HTR-8/SVneo (cell line): ENCODE results near the gene ZNF69.
"Not testable (repeated sequence)": the region's sequence is repeated elsewhere in the genome, so short reads cannot be mapped to it uniquely, and the experiment has no call there.

Experiments
- DNase-seq: peaks from one replicate; pipeline ENCODE4 v3.0.0; 2011; ENCODE audit warnings: low spot score, mixed read lengths; ENCODE audit not compliant: insufficient read length
- FAIRE-seq: peaks from 2 replicates; lab custom pipeline; 2011; peaks lifted over from hg19 to GRCh38; lab: Jason Lieb, UNC

Gene ZNF69

GRCh38 chr19:11887611-11888531 is at the start of gene ZNF69:
ZNF69 (plus strand) TSS chr19:11887782; CDS start chr19:11887924, 142 bp downstream.
- FAIRE-seq (no peak), DNase-seq (peak; percentile 84)

GRCh38 chr19:11843722-11844121 is 43.9 kb upstream of the ZNF69 start:
- FAIRE-seq (no peak), DNase-seq (no peak)

GRCh38 chr19:11847615-11848014 is 40.0 kb upstream of the ZNF69 start:
- DNase-seq, FAIRE-seq: not testable (repeated sequence)

GRCh38 chr19:11848200-11848593 is 39.4 kb upstream of the ZNF69 start:
- FAIRE-seq, result no peak
- no peak for DNase-seq

GRCh38 chr19:11848594-11849469 is 38.8 kb upstream of the ZNF69 start, which contains the start of gene ZNF439:
ZNF439 (plus strand) TSS chr19:11848726; CDS start chr19:11848868, 142 bp downstream.
- DNase-seq, result peak; percentile 90

GRCh38 chr19:11850289-11850688 is 37.3 kb upstream of the ZNF69 start:
- not testable (repeated sequence) for FAIRE-seq, DNase-seq

More at GRCh38 chr19:11848594-11849469, 38.8 kb upstream of the ZNF69 start, which contains the start of gene ZNF439:
- FAIRE-seq, result peak; percentile 71

- FAIRE-seq, result no peak
Observed at GRCh38 chr19:11853358-11853757, 34.2 kb upstream of the ZNF69 start.

GRCh38 chr19:11856596-11857250 is 30.9 kb upstream of the ZNF69 start:
- FAIRE-seq (no peak), DNase-seq (no peak)

More at GRCh38 chr19:11853358-11853757, 34.2 kb upstream of the ZNF69 start:
- DNase-seq, result no peak

- DNase-seq (no peak), FAIRE-seq (no peak)
Observed at GRCh38 chr19:11860721-11861120, 26.9 kb upstream of the ZNF69 start.

GRCh38 chr19:11861301-11861700 is 26.3 kb upstream of the ZNF69 start:
- DNase-seq, result no peak
- no peak for FAIRE-seq

GRCh38 chr19:11867766-11868165 is 19.8 kb upstream of the ZNF69 start:
- DNase-seq, result not testable (repeated sequence)
- FAIRE-seq, result peak; percentile 20

GRCh38 chr19:11868188-11868587 is 19.4 kb upstream of the ZNF69 start:
- FAIRE-seq (no peak), DNase-seq (no peak)

GRCh38 chr19:11872624-11873023 is 15.0 kb upstream of the ZNF69 start:
- FAIRE-seq (no peak), DNase-seq (no peak)

GRCh38 chr19:11873762-11874161 is 13.8 kb upstream of the ZNF69 start:
- DNase-seq, result no peak
- FAIRE-seq, result no peak

GRCh38 chr19:11879687-11880266 is 7.8 kb upstream of the ZNF69 start:
- FAIRE-seq, result peak; percentile 58
- not testable (repeated sequence) for DNase-seq

GRCh38 chr19:11880598-11880997 is 7.0 kb upstream of the ZNF69 start:
- FAIRE-seq, result no peak
- DNase-seq, result no peak

GRCh38 chr19:11881151-11881800 is 6.3 kb upstream of the ZNF69 start:
- no peak for FAIRE-seq

GRCh38 chr19:11882606-11883005 is 5.0 kb upstream of the ZNF69 start:
- FAIRE-seq (no peak), DNase-seq (no peak)

More at GRCh38 chr19:11881151-11881800, 6.3 kb upstream of the ZNF69 start:
- peak; percentile 55 for DNase-seq

GRCh38 chr19:11887234-11887610 is 360 bp upstream of the ZNF69 start:
- FAIRE-seq, result no peak
- no peak for DNase-seq
